Hepatocyte (in vitro differentiated cells): ENCODE results near the gene CNEP1R1.

Experiments used
- CTCF ChIP-seq: fragments of 200-600 bp; sonication (generic); IDR thresholded peaks from 2 replicates; pipeline ENCODE4 v1.5.1; 2016; ENCODE audit warnings: antibody characterized with exemption, mild to moderate bottlenecking; ENCODE audit not compliant: poor library complexity
- EZH2 ChIP-seq: fragments of 200-600 bp; sonication (generic); IDR thresholded peaks from 2 replicates; pipeline ENCODE4 v1.6.1; 2016; ENCODE audit warnings: antibody characterized with exemption, mild to moderate bottlenecking, borderline replicate concordance
- EZH2phosphoT487 ChIP-seq: fragments of 200-600 bp; sonication (generic); IDR thresholded peaks from one replicate; pipeline ENCODE4 v1.6.1; 2018; ENCODE audit warnings: antibody characterized with exemption, mild to moderate bottlenecking, low read depth, moderate library complexity; ENCODE audit not compliant: unreplicated experiment, severe bottlenecking

GRCh38 chr16:50037662-50038220, 12.7 kb downstream of the CNEP1R1 start:
- TF ChIP-seq EZH2 (no peak), CTCF (no peak), EZH2phosphoT487 (no peak)
